ENCODE measurements around the gene MRPS10.

DNA sequence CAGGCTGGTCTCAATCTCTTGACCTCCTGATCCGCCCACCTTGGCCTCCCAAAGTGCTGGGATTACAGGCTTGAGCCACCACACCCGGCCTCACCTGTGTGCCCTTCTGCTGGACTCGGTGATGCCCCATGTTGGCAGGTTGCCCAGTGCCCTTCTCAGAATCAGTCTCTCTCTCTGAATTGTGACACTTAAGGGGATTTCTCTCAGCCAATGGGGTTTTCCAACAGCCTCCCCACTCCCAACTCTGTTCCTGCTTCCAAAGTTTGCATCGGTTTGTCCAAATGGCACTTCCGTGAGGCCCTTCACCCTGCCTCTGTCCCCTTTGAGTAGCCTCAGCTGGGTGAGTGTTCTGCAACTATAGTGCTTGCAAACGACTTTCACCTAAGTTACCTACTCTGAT, 3.1 kb upstream of the MRPS10 start:
- TF ChIP-seq, protein P1, sequence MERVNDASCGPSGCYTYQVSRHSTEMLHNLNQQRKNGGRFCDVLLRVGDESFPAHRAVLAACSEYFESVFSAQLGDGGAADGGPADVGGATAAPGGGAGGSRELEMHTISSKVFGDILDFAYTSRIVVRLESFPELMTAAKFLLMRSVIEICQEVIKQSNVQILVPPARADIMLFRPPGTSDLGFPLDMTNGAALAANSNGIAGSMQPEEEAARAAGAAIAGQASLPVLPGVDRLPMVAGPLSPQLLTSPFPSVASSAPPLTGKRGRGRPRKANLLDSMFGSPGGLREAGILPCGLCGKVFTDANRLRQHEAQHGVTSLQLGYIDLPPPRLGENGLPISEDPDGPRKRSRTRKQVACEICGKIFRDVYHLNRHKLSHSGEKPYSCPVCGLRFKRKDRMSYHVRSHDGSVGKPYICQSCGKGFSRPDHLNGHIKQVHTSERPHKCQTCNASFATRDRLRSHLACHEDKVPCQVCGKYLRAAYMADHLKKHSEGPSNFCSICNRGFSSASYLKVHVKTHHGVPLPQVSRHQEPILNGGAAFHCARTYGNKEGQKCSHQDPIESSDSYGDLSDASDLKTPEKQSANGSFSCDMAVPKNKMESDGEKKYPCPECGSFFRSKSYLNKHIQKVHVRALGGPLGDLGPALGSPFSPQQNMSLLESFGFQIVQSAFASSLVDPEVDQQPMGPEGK (CRISPR knock-in tag; IDR thresholded peaks at IDR 0.05; ENCODE audit: borderline replicate concordance) = no peak
- TF ChIP-seq CSDC2 (CRISPR knock-in tag; IDR thresholded peaks at IDR 0.05) = no peak
- no peak for TF ChIP-seq ARNTL (CRISPR knock-in tag; IDR thresholded peaks at IDR 0.05; ENCODE audit: borderline replicate concordance, low read depth)

Data from SK-N-SH treated with all-trans-retinoic acid at 6 μM for 48 hours (cell line).